GM23338 (cell line): Measurements from ENCODE around the gene USP37. TPM values are rescaled to one million over a fixed set of nuclear protein-coding genes. Genes with fewer than 3 reads are reported as not detected.

Experiments used
- ATAC-seq: fragments of 200-7000 bp; cut with Tn5 transposase; 3 replicates; pipeline ENCODE4 v1.9.1; 2020
- DNase-seq: peaks from one replicate; pipeline ENCODE4 v3.0.0-alpha.2; 2015; ENCODE audit warnings: low spot score
- H2AFZ ChIP-seq: fragments of 200-600 bp; sonication (generic); 2 replicates; pipeline ENCODE4 v1.8.0; 2016; ENCODE audit warnings: antibody characterized with exemption, mild to moderate bottlenecking, moderate library complexity
- H3F3A ChIP-seq: fragments of 200-600 bp; sonication (generic); replicated peaks from 2 replicates; pipeline ENCODE4 v1.8.0; 2017; ENCODE audit warnings: antibody characterized with exemption, mixed run types, low read depth
- H3K27ac ChIP-seq: fragments of 200-600 bp; sonication (generic); 2 replicates; pipeline ENCODE4 v1.6.1; 2016; ENCODE audit warnings: low read depth
- H3K27me3 ChIP-seq: fragments of 200-600 bp; sonication (generic); 2 replicates; pipeline ENCODE4 v1.8.0; 2016; ENCODE audit warnings: mild to moderate bottlenecking, mixed run types, moderate library complexity; ENCODE audit not compliant: insufficient read depth
- H3K36me3 ChIP-seq: fragments of 200-600 bp; sonication (generic); 2 replicates; pipeline ENCODE4 v1.8.0; 2016; ENCODE audit warnings: mild to moderate bottlenecking; ENCODE audit not compliant: insufficient read depth
- H3K4me1 ChIP-seq: fragments of 200-600 bp; sonication (generic); 2 replicates; pipeline ENCODE4 v1.8.0; 2016; ENCODE audit warnings: mild to moderate bottlenecking, moderate library complexity; ENCODE audit not compliant: insufficient read depth
- H3K4me2 ChIP-seq: fragments of 200-600 bp; sonication (generic); 2 replicates; pipeline ENCODE4 v1.7.1; 2017; ENCODE audit warnings: mixed run types
- H3K4me3 ChIP-seq: fragments of 200-600 bp; sonication (generic); 2 replicates; pipeline ENCODE4 v1.6.1; 2016; ENCODE audit warnings: mixed run types
- H3K79me2 ChIP-seq: fragments of 200-600 bp; sonication (generic); replicated peaks from 2 replicates; pipeline ENCODE4 v1.8.0; 2017; ENCODE audit warnings: mild to moderate bottlenecking; ENCODE audit not compliant: insufficient read depth
- H3K9me2 ChIP-seq: fragments of 200-600 bp; sonication (generic); 2 replicates; pipeline ENCODE4 v1.8.0; 2017; ENCODE audit not compliant: insufficient read depth
- H4K20me1 ChIP-seq: fragments of 200-600 bp; sonication (generic); replicated peaks from 2 replicates; pipeline ENCODE4 v1.8.0; 2017; ENCODE audit warnings: mild to moderate bottlenecking; ENCODE audit not compliant: insufficient read depth
- H3K27ac Mint-ChIP-seq: 2 replicates; pipeline ENCODE4 v1.8.0; 2020; ENCODE audit warnings: inconsistent platforms, mild to moderate bottlenecking, moderate library complexity, mixed read lengths
- H3K27me3 Mint-ChIP-seq: 3 replicates; pipeline ENCODE4 v1.8.0; 2022; ENCODE audit warnings: low read depth, mild to moderate bottlenecking, moderate library complexity, mixed read lengths, inconsistent platforms; ENCODE audit not compliant: insufficient read depth, poor library complexity
- H3K36me3 Mint-ChIP-seq: 3 replicates; pipeline ENCODE4 v1.8.0; 2021; ENCODE audit warnings: low read depth, mild to moderate bottlenecking, inconsistent platforms, moderate library complexity, mixed read lengths
- H3K4me1 Mint-ChIP-seq: 3 replicates; pipeline ENCODE4 v1.8.0; 2020; ENCODE audit warnings: mild to moderate bottlenecking, inconsistent platforms, mixed read lengths
- H3K4me3 Mint-ChIP-seq: 3 replicates; pipeline ENCODE4 v1.8.0; 2021; ENCODE audit warnings: moderate library complexity, mild to moderate bottlenecking, inconsistent platforms, mixed read lengths
- H3K9me3 Mint-ChIP-seq: 3 replicates; pipeline ENCODE4 v1.8.0; 2020; ENCODE audit warnings: moderate library complexity, mild to moderate bottlenecking, inconsistent platforms, mixed read lengths
- CREB1 ChIP-seq: fragments of 250-450 bp; sonication (Bioruptor Pico); IDR thresholded peaks from 2 replicates; pipeline ENCODE4 v1.5.0; 2020; ENCODE audit warnings: low read depth, mild to moderate bottlenecking, moderate library complexity
- EZH2 ChIP-seq: fragments of 200-600 bp; sonication (generic); IDR thresholded peaks from one replicate; pipeline ENCODE4 v1.8.0; 2017; ENCODE audit warnings: antibody characterized with exemption, mild to moderate bottlenecking, low read depth; ENCODE audit not compliant: unreplicated experiment
- EZH2phosphoT487 ChIP-seq: fragments of 200-600 bp; sonication (generic); IDR thresholded peaks from one replicate; pipeline ENCODE4 v1.8.1; 2018; ENCODE audit warnings: antibody characterized with exemption; ENCODE audit not compliant: unreplicated experiment
- JUNB ChIP-seq: IDR thresholded peaks from one replicate; pipeline ENCODE4 v1.6.1; 2016; ENCODE audit warnings: antibody characterized with exemption; ENCODE audit not compliant: unreplicated experiment
- NANOG ChIP-seq: IDR thresholded peaks from 2 replicates; pipeline ENCODE4 v1.6.1; 2016; ENCODE audit warnings: antibody characterized with exemption, borderline replicate concordance
- POLR2AphosphoS5 ChIP-seq: IDR thresholded peaks from 2 replicates; pipeline ENCODE4 v1.6.1; 2016; ENCODE audit warnings: antibody characterized with exemption, low read depth
- STAT1 ChIP-seq: IDR thresholded peaks from one replicate; pipeline ENCODE4 v1.6.1; 2016; ENCODE audit warnings: antibody characterized with exemption; ENCODE audit not compliant: unreplicated experiment
- ZNF114 ChIP-seq: fragments of 250-450 bp; sonication (Bioruptor Pico); IDR thresholded peaks from 2 replicates; pipeline ENCODE4 v1.5.0; 2020; ENCODE audit warnings: mild to moderate bottlenecking, moderate library complexity
- ZNF331 ChIP-seq: fragments of 250-450 bp; sonication (Bioruptor Pico); IDR thresholded peaks from 2 replicates; pipeline ENCODE4 v1.5.0; 2020; ENCODE audit warnings: low read depth, mild to moderate bottlenecking, moderate library complexity
- polyA plus RNA-seq: library from polyadenylated mRNA; unstranded; fragments of >200 nt; fragmentation: Nextera tagmentation; extraction: Ambion mirVana; gene quantifications from 2 replicates; pipeline ENCODE4 v1.2.1, GENCODE V29; 2016
- total RNA-seq: library from RNA; depleted of rRNA; stranded (reverse); fragments of >200 nt; shearing (Covaris generic); gene quantifications from 2 replicates; pipeline ENCODE4 v1.2.3, GENCODE V29; 2014
- TF ChIP-seq, protein P1 (sequence below): IDR thresholded peaks from 2 replicates; pipeline ENCODE4 v1.6.1; 2016; ENCODE audit warnings: antibody characterized with exemption
- TF ChIP-seq, protein P2 (sequence below): IDR thresholded peaks from one replicate; pipeline ENCODE4 v1.6.1; 2018; ENCODE audit warnings: antibody characterized with exemption; ENCODE audit not compliant: unreplicated experiment
- TF ChIP-seq, protein P3 (sequence below): fragments of 250-450 bp; sonication (Bioruptor Pico); IDR thresholded peaks from 2 replicates; pipeline ENCODE4 v1.5.0; 2020; ENCODE audit warnings: mild to moderate bottlenecking, moderate library complexity
- TF ChIP-seq, protein P4 (sequence below), 2 experiments: fragments of 200-600 bp in 1 of 2; sonication (generic) in 1 of 2; conservative IDR thresholded peaks; 2 replicates each; pipeline versions ENCODE4 v1.5.1 to v1.6.1; 2016 to 2017; ENCODE audit warnings: antibody characterized with exemption in 2 of 2, low read depth in 2 of 2, mild to moderate bottlenecking in 2 of 2, moderate library complexity in 1 of 2

USP37 gene
- total and polyA plus RNA-seq, 2 experiments from 2014 or later: 8.2 to 21.0 TPM

DNA sequence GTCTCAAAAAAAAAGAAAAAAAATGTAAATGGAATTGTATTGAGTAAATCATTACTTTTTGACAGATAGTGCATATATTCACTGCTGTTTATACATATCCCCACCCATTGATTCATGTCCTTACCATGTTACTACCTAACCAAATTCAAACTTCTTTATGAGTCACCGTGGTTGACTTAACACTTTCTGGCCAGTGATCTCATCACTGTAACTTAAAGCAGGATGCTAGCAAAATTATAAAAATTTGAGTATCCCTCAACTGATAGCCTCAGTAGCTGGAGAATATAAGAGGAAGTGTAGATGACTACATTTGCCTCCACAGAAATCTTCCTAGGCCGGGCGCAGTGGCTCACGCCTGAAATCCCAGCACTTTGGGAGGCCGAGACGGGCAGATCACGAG is 13.9 kb upstream of the USP37 start:
- Histone ChIP-seq H3K27ac (no peak overlapping the region), H3K4me2 (no peak overlapping the region), H3K4me1 (peaks cover 26% of the 10 kb centered on the region), H4K20me1 (peaks cover 33% of the 10 kb centered on the region), H3K4me3 (no peak overlapping the region), H3F3A (no peaks in the 10 kb centered on the region), H3K9me2 (no peaks in the 10 kb centered on the region), H2AFZ (no peak overlapping the region), H3K27me3 (no peaks in the 10 kb centered on the region), H3K79me2 (peaks cover 64% of the 10 kb centered on the region), H3K36me3 (peaks cover 45% of the 10 kb centered on the region)
- DNase-seq (no peak), ATAC-seq (no peak)
- Mint-ChIP-seq H3K27ac (no peak overlapping the region), H3K4me3 (no peak overlapping the region), H3K36me3 (peaks cover 63% of the 10 kb centered on the region), H3K9me3 (no peaks in the 10 kb centered on the region), H3K27me3 (peaks cover 2% of the 10 kb centered on the region), H3K4me1 (peaks cover 19% of the 10 kb centered on the region)
- TF ChIP-seq, protein P1, sequence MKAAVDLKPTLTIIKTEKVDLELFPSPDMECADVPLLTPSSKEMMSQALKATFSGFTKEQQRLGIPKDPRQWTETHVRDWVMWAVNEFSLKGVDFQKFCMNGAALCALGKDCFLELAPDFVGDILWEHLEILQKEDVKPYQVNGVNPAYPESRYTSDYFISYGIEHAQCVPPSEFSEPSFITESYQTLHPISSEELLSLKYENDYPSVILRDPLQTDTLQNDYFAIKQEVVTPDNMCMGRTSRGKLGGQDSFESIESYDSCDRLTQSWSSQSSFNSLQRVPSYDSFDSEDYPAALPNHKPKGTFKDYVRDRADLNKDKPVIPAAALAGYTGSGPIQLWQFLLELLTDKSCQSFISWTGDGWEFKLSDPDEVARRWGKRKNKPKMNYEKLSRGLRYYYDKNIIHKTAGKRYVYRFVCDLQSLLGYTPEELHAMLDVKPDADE: no peak
- TF ChIP-seq NANOG (no peak), ZNF331 (no peak), EZH2phosphoT487 (no peak), JUNB (no peak), ZNF114 (CRISPR knock-in tag) (no peak), POLR2AphosphoS5 (no peak), STAT1 (no peak), CREB1 (no peak), EZH2 (no peak)
- TF ChIP-seq, protein P2, sequence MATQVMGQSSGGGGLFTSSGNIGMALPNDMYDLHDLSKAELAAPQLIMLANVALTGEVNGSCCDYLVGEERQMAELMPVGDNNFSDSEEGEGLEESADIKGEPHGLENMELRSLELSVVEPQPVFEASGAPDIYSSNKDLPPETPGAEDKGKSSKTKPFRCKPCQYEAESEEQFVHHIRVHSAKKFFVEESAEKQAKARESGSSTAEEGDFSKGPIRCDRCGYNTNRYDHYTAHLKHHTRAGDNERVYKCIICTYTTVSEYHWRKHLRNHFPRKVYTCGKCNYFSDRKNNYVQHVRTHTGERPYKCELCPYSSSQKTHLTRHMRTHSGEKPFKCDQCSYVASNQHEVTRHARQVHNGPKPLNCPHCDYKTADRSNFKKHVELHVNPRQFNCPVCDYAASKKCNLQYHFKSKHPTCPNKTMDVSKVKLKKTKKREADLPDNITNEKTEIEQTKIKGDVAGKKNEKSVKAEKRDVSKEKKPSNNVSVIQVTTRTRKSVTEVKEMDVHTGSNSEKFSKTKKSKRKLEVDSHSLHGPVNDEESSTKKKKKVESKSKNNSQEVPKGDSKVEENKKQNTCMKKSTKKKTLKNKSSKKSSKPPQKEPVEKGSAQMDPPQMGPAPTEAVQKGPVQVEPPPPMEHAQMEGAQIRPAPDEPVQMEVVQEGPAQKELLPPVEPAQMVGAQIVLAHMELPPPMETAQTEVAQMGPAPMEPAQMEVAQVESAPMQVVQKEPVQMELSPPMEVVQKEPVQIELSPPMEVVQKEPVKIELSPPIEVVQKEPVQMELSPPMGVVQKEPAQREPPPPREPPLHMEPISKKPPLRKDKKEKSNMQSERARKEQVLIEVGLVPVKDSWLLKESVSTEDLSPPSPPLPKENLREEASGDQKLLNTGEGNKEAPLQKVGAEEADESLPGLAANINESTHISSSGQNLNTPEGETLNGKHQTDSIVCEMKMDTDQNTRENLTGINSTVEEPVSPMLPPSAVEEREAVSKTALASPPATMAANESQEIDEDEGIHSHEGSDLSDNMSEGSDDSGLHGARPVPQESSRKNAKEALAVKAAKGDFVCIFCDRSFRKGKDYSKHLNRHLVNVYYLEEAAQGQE: no peak
- TF ChIP-seq, protein P3, sequence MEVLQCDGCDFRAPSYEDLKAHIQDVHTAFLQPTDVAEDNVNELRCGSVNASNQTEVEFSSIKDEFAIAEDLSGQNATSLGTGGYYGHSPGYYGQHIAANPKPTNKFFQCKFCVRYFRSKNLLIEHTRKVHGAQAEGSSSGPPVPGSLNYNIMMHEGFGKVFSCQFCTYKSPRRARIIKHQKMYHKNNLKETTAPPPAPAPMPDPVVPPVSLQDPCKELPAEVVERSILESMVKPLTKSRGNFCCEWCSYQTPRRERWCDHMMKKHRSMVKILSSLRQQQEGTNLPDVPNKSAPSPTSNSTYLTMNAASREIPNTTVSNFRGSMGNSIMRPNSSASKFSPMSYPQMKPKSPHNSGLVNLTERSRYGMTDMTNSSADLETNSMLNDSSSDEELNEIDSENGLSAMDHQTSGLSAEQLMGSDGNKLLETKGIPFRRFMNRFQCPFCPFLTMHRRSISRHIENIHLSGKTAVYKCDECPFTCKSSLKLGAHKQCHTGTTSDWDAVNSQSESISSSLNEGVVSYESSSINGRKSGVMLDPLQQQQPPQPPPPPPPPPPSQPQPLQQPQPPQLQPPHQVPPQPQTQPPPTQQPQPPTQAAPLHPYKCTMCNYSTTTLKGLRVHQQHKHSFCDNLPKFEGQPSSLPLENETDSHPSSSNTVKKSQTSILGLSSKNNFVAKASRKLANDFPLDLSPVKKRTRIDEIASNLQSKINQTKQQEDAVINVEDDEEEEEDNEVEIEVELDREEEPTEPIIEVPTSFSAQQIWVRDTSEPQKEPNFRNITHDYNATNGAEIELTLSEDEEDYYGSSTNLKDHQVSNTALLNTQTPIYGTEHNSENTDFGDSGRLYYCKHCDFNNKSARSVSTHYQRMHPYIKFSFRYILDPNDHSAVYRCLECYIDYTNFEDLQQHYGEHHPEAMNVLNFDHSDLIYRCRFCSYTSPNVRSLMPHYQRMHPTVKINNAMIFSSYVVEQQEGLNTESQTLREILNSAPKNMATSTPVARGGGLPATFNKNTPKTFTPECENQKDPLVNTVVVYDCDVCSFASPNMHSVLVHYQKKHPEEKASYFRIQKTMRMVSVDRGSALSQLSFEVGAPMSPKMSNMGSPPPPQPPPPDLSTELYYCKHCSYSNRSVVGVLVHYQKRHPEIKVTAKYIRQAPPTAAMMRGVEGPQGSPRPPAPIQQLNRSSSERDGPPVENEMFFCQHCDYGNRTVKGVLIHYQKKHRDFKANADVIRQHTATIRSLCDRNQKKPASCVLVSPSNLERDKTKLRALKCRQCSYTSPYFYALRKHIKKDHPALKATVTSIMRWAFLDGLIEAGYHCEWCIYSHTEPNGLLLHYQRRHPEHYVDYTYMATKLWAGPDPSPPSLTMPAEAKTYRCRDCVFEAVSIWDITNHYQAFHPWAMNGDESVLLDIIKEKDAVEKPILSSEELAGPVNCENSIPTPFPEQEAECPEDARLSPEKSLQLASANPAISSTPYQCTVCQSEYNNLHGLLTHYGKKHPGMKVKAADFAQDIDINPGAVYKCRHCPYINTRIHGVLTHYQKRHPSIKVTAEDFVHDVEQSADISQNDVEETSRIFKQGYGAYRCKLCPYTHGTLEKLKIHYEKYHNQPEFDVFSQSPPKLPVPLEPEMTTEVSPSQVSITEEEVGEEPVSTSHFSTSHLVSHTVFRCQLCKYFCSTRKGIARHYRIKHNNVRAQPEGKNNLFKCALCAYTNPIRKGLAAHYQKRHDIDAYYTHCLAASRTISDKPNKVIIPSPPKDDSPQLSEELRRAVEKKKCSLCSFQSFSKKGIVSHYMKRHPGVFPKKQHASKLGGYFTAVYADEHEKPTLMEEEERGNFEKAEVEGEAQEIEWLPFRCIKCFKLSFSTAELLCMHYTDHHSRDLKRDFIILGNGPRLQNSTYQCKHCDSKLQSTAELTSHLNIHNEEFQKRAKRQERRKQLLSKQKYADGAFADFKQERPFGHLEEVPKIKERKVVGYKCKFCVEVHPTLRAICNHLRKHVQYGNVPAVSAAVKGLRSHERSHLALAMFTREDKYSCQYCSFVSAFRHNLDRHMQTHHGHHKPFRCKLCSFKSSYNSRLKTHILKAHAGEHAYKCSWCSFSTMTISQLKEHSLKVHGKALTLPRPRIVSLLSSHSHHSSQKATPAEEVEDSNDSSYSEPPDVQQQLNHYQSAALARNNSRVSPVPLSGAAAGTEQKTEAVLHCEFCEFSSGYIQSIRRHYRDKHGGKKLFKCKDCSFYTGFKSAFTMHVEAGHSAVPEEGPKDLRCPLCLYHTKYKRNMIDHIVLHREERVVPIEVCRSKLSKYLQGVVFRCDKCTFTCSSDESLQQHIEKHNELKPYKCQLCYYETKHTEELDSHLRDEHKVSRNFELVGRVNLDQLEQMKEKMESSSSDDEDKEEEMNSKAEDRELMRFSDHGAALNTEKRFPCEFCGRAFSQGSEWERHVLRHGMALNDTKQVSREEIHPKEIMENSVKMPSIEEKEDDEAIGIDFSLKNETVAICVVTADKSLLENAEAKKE: no peak
- TF ChIP-seq, protein P4, sequence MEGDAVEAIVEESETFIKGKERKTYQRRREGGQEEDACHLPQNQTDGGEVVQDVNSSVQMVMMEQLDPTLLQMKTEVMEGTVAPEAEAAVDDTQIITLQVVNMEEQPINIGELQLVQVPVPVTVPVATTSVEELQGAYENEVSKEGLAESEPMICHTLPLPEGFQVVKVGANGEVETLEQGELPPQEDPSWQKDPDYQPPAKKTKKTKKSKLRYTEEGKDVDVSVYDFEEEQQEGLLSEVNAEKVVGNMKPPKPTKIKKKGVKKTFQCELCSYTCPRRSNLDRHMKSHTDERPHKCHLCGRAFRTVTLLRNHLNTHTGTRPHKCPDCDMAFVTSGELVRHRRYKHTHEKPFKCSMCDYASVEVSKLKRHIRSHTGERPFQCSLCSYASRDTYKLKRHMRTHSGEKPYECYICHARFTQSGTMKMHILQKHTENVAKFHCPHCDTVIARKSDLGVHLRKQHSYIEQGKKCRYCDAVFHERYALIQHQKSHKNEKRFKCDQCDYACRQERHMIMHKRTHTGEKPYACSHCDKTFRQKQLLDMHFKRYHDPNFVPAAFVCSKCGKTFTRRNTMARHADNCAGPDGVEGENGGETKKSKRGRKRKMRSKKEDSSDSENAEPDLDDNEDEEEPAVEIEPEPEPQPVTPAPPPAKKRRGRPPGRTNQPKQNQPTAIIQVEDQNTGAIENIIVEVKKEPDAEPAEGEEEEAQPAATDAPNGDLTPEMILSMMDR (conservative IDR thresholded peaks at IDR 0.05; ENCODE audit: low read depth in 2 of 2): no peak
